Epidermal melanocyte (primary cell): ENCODE data around the gene PLSCR5.

Experiments
- DNase-seq: peaks from one replicate; pipeline ENCODE4 v3.0.0; 2011; ENCODE audit warnings: low spot score; ENCODE audit not compliant: insufficient read length

The PLSCR5 gene

DNA sequence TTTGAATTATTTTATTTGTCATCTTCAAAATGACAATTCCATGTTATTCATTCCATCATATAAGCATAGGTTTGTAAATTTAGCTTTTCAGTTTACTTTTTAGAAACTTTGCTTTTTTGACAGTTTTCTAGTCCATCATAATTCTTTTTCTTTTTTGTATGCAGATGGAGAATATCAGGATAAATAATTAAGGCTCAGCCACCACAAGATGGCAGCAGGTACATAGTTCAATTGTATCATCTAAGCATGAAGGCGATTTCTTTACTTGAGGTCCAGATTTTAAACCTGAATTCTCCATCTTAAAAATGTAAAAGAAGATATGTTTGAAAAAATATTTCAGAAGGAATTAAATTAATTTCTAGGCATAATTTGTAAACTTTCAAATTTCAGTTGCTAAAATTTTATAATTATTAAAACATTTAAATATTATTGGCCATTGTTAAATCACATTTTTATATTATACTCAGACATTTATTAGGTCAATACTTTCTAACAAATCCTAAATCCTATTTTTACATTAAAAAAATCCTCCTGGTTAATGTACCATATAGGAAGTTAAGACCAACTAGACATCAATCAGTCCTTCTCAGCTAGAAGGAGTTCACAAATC, 15.1 kb downstream of the PLSCR5 start:
- no peak for DNase-seq

DNA sequence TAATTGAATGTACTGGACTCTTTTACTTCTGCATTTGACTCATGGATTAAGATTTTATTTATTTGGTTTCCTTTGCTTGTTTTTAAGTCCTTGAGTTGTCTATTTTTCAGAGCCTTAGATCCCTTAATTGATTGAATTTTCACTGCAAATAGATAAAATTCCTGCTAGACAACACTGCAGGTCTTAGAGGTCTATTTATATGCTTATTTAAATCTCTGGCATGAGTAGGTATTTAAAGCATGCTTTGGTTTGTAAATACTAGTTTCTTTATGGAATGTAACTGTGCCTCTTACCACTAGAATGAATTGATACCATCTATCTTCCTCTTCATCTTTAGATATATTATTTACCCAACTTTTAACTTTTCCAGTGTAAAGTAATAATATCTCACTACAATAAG, 20.0 kb downstream of the PLSCR5 start:
- DNase-seq, result no peak

DNA sequence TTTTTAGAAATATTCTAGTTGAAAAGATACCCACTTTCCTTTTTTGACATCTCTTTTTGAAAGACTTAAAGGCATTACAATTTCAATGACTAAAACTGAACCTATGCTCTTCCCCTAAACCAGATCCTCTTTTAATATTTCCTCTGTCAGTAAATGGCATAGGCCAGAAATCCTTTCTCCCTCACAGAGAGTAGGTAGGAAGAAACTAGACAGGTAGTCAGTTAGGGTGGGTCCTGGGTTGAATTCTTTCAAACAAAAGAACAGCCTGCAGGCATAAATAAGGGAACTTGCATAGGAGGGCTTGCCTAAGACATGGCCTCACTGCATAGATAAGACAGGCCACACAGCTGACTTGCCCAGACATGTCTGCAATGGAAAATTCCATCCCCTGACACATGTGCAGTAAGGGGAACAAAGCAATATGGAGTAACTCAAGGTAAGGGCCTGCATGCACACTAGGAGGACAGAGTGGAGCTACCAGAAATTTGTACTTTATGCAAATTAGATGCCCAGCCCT, 23.1 kb downstream of the PLSCR5 start:
- DNase-seq, result no peak

DNA sequence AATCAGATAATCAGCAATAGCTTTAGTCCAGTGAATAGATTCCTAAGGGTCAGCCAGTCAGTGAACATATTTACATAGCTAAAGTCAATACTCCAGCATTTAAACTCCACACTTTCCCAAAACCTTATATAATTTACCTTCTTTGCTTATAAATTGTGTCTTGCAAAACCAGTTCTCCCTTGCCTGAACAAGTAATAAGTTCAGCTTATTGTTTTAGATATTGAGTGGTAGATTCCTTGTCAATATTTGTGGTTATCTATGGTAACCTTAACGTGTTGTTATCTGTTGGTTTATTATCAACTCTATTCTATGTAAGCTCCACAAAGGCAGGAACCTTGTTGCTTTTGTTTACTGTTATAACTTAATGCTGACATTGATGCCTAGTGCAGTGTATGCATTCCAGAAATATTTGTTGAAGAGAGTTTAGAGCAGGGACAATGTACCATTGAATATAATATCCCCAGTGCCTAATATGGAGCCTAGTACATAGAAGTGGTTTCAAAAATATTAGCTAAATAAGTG, 24.0 kb downstream of the PLSCR5 start:
- no peak for DNase-seq

DNA sequence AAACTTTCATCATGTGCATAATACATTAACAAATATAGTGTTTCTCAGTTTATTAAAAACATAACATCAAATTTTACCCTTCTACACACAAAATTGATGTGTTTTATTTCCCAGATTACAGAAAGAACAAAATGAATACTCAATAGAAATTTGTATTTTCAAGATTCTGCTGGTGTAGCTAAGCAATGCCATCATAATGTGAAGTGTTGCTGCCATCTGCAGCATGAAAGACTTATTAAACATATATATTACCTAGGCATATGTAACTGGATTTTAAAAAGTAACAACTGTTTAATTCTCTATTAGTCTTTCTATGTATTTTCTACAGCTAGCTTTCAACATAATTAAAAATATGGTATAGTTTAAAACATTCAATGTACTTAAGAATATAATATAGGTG, 27.5 kb downstream of the PLSCR5 start:
- no peak for DNase-seq

DNA sequence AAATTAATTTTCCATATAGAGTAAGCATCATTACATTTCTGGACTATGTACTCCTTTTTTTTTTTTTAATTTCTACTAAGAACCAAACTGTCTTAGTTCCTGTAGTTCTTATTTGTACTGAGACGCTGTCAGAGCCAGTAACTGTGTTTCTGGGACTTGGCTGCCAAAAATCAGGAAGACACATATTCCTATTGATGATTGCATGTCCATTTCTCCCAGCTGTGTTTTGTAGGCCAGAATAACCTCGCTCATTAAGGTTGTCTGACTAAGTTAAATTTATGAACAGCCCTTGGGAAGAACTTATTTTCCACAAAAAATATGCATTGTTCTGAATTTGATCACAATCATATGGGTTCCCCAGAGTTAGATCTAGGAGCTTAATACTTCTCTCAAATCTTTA, 29.5 kb downstream of the PLSCR5 start:
- DNase-seq, result no peak

DNA sequence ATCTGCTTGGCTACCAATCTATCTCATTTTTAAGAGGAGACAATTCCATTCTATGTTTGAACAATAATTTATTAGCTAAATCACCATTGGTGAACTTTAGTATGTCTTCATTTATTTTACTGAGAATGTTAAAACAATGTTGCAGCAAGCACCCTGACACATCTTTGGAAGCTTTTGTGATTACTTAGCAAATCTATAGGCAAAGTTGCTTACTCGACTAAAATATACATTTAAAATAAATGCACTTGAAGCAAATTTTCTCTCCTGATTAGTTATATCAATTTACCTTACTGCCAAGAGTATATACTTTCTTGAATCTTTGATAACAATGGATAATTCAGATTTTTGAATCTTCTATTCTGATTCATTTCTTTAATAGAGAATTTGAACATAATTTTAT, 31.0 kb downstream of the PLSCR5 start:
- no peak for DNase-seq

DNA sequence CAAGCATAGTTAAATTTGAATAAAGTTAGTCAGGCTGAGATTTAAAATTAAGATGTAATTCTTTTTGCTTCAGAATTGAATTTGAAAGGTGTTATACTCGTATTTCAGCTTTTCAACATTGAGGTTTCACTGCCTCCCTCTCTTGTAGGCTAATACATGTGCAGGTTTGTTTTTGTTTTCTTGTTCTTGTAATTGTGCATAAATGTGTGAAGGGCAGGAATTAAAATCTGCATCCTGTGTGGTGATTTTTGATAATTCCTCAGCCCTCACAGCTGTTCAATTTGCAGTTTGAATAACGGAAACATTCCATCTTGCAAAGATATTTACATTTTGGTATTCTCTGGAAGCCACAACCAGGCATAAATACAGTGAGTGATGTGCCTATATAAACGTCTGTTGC, 35.8 kb downstream of the PLSCR5 start:
- DNase-seq, result no peak

DNA sequence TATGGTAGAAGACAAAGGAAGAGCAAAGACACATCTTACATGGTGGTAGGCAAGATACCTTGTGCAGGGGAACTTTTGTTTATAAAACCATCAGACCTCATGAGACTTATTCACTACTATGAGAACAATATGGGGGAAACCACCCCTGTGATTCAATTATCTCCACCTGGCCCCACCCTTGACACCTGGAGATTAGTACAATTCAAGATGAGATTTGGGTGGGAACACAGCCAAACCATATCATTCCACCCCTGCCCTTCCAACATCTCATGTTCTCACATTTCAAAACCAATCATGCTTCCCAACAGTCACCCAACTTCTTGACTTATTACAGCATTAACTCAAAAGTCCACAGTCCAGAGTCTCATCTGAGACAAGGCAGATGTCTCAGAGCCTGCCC, 39.0 kb downstream of the PLSCR5 start:
- DNase-seq, result no peak

DNA sequence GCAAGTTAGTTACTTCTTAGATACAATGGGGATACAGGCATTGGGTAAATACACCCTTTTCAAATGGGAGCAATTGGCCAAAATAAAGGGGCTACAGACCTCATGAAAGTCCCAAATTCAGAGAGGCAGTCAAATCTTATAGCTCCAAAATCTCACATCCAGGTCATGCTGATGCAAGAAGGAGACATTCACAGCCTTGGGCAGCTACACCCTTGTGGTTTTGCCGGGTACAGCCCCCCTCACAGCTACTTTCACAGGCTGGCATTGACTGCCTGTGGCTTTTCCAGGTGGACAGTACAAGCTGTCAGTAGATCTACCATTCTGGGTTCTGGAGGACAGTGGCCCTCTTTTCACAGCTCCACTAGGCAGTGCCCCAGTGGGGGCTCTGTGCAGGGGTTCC, 43.3 kb downstream of the PLSCR5 start:
- no peak for DNase-seq

DNA sequence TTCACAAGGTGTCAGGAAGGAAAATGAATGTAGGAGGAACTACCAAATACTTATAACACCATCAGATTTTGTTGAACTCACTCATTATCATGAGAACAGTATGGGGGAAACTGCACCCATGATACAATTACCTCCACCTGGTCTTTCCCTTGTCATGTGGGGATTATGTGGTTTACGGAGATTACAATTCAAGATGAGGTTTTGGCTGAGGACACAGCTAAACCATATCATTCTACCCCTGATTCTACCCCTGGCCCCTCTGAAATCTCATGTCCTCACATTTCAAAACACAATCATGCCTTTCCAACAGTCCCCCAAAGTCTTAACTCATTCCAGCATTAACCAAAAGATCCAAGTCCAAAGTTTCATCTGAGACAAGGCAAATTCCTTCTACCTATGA, 43.7 kb downstream of the PLSCR5 start:
- DNase-seq, result no peak

DNA sequence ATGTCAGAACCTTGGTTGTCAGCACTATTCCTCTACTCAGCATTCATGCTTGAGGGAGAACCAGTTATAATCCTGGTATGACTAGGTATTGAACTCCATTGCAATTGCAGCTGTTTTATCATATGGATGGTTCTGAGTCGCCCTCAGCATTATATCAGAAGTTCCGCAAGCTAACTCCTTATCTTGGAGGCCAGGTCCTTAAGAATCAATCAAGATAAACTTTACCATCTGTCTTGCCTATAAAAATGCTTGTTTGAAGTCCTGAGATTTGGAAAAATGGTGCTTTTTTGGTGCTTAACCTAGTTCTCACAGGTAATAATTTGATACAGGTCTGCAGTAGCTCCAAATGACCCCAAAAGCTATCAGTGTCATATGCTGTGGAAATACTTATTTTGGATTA, 44.5 kb downstream of the PLSCR5 start:
- DNase-seq, result no peak

DNA sequence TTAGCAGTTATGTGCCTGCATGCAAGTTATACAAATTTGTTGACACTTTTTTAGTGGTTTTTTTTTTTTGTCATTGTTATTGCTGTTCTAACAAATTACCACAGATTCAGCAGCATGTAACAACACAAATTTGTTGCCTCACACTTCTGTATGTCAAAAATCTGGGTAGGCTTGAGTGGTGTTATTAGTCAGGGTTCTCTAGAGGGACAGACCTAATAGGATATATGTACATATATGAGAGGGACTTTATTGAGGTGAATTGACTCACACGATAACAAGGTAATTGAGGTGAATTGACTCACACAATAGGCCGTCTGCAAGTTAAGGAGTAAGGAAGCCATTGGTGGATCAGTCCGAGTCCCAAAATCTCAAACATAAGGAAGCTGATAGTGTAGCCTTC, 45.8 kb downstream of the PLSCR5 start:
- no peak for DNase-seq

DNA sequence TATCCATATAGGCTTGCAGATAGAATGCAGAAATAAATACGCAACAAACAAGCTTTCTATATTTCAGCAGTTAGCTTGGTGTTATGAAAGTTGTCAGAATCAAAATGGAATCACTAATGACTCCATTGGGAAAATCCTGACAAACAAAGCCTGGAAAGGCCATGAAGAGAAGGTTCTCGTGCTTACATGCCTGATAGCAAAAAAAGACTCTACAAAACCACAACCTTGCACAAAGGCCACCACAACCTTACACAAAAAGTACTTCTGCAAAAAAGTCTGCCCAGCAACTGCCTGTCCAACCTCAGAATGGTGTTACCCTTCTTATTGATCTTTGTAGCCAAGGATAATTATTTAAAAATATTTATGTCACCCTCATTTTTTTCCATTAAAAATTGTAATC, 46.4 kb downstream of the PLSCR5 start:
- DNase-seq, result no peak

DNA sequence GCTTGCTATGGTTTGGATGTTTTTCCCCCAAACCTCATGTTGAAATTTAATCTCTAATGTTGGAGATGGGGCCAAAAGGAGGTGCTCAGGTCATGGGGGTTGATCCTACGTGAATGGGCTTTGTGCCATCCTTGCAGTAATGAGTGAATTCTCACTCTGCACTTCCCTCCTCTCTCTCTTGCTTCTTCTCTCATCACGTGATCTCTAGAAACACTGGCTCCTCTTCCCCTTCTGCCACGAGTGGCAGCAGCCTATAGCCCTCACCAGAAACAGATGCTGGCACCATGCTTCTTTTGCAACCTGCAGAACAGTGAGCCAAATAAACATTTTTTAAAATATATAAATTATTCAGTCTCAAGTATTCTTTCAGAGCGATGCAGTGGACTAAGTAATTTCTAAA, 47.4 kb downstream of the PLSCR5 start:
- DNase-seq, result no peak

DNA sequence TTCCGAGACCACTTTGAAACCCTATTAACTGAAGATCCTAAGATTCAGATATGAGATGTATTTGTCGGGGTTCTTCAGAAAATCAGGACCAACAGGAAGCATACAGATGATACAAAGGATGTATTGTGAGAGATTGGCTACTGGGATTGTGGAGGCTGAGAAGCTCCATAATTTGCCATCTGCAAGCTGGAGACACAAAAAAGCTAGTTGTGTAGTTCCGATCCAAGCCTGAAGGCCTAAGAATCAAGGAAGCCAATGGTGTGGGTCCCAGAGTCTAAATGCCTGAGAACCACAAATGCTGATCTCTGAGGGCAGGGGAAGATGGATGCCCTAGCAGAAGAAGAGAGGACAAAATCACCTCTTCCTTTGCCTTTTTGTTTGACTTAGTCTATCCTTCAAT, 49.8 kb downstream of the PLSCR5 start:
- no peak for DNase-seq

DNA sequence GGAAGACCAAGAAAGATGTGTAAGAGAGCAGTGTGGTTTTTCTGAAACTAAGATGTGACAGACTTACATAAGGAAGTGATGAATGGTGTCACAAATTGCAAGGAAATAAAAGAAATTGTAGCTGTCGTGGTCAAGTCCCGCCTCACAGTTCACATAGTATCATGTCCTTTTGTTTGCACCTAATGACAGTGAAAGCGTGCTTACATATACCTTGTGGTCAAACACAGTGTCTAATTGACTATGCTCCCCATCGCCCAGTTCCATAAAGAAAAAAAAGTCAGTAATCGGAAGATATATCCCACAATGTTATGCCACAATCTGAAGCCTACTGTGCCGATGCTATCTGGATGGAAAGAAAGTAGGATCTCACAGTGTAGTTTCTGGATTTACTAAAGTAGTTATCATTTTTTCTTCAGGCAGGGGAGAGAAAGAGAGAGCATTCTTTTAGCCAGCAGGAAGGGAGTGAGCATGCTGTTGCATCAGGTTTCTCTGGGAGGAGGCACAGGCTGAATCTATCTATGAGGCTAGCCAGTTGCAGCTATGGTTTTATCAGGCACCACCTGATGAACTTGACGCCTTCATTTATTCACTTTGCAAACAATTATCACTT, 50.9 kb downstream of the PLSCR5 start:
- DNase-seq, result no peak

DNA sequence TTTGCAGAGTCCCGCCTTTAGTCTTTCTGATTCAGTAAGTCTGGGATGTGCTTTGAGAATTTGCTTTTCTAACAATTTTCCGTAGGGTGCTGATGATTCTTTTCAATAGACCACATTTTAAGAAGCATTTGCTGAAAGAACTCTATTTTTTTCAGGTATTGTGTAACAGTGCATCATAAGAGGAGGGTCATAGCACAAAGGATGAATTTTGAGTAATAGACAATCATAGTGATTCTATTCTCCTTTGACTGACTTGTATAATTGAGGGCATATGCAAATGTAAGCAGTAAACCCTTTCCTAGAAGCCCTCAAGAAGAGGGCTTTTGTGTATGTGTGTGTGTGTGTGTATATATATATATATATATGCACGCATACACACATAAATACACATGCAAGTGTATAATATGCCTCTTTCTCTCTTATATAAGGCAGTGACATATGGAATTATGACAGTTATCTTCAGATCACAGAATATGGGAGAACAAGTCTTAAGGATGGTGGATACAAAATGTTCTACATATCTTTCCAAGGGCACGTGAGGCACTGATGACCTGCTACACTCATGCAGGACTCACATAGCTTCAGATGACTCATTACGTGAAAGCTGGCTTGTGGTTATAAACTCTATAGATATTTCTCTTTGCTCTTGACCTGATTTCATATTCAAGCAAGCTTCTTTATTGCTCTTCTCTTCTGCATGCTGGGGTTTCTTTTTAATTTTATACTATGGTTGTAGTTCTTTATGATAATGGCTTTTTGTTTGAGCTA, 54.2 kb downstream of the PLSCR5 start:
- no peak for DNase-seq

DNA sequence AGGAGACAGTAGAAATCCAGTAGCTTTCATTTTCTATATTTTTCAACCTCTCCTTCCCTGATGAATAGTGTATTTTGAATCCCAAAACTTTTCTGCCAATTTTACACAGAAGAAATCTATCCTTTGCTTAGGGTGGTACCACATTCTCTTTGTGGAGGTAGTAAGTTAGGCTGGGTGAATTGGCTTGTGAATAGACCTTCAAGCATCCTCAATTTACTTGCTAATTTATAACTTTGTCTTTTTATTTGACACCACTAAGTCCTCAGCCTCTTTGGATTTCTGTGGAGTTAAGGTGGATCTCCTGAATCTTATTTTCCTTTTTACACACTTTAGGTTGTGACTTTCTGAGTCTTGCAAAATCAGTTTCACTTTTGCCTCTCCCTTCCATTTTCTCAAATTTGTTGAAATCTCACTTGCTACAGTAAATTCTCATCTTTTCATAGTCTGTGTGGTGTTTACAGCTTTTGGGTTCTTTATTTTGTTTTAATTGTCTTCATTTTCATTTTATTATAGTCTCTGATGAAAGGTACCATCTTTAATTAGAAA, 55.0 kb downstream of the PLSCR5 start:
- DNase-seq, result no peak

DNA sequence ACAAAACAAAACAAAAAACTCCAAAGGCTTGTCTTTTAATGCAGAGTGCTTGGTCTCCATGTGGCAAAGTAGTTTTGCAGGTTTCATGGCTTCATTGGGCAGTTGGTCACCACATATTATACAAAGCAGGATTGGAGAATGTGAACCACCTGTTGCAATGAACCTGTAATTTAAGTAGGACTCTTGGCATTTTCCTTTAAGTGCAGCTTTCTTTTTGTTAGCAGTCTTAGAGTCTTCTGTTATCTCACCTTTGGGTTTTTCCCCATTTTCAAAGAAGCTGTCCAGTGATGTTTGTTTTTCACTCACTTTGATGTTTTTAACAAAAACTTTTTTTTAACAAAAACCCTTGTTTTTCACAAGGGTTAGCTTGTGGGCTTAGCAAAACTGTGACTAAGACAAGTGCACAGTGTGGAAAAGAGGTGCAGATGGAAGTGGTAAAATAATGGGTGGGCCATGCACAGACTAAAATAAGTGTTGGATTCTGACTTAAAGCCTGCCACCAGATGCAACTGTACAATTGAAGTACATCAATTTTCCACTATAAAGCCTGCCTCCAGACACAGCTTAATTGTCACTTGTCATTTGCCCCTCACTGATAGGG, 57.8 kb downstream of the PLSCR5 start:
- DNase-seq, result no peak

DNA sequence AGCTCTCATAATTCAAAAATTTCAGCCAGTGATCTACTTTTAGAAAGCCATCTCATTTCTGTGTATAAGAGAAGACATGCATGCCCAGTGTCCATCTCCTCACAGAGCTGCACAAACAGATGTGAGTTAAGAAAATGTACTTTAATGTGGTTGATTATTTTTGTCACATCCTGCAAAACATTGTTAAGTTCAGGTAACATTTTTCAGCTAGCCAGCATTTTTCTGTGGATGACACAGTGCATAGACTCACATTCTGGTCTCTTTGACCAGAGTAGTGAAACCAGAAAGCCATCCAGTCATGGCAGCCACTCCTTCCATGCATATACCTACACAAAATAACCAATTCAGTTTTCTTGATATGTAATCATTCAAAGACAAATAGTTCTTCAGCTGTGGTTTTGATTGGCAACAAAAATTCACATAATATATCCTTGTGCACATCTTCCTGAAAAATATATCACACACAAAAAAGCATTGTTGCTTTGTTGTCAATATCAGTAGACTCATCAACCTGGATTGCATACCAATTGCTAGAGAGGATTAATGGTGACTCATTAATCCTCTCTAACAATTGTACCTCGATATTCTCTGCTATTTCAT, 58.7 kb downstream of the PLSCR5 start:
- no peak for DNase-seq
